ENCODE results near the gene SLCO2B1. TPM values are rescaled to one million over a fixed set of nuclear protein-coding genes. Genes with fewer than 3 reads are reported as not detected.

The SLCO2B1 gene
- total RNA-seq, 1 experiment from 2014 or later, result 0.60 TPM

- no peak for DNase-seq (ENCODE audit: low read depth)
Measured at GRCh38 chr11:75193271-75193670, 42.4 kb downstream of the SLCO2B1 start.

- no peak for DNase-seq (ENCODE audit: low read depth)
Measured at GRCh38 chr11:75193711-75194110, 42.8 kb downstream of the SLCO2B1 start.

GRCh38 chr11:75194147-75194546 is 43.2 kb downstream of the SLCO2B1 start:
- no peak for DNase-seq (ENCODE audit: low read depth)

- no peak for DNase-seq (ENCODE audit: low read depth)
Measured at GRCh38 chr11:75195167-75195962, 44.5 kb downstream of the SLCO2B1 start.

GRCh38 chr11:75196426-75196825 is 45.5 kb downstream of the SLCO2B1 start:
- DNase-seq (ENCODE audit: low read depth), result no peak

GRCh38 chr11:75197512-75198277 is 46.8 kb downstream of the SLCO2B1 start:
- DNase-seq (ENCODE audit: low read depth), result no peak

- DNase-seq (ENCODE audit: low read depth), result no peak
Measured at GRCh38 chr11:75198278-75198973, 47.5 kb downstream of the SLCO2B1 start.

- no peak for DNase-seq (ENCODE audit: low read depth)
Measured at GRCh38 chr11:75199412-75199955, 48.6 kb downstream of the SLCO2B1 start.

- no peak for DNase-seq (ENCODE audit: low read depth)
Measured at GRCh38 chr11:75200051-75200450, 49.1 kb downstream of the SLCO2B1 start.

GRCh38 chr11:75200531-75200930 is 49.6 kb downstream of the SLCO2B1 start:
- DNase-seq (ENCODE audit: low read depth), result no peak

- DNase-seq (ENCODE audit: low read depth), result no peak
Measured at GRCh38 chr11:75201771-75202170, 50.9 kb downstream of the SLCO2B1 start.

- DNase-seq (ENCODE audit: low read depth), result no peak
Measured at GRCh38 chr11:75202195-75202594, 51.3 kb downstream of the SLCO2B1 start.

GRCh38 chr11:75203138-75203537 is 52.2 kb downstream of the SLCO2B1 start:
- DNase-seq (ENCODE audit: low read depth), result no peak

- no peak for DNase-seq (ENCODE audit: low read depth)
Measured at GRCh38 chr11:75203641-75204011, 52.7 kb downstream of the SLCO2B1 start.

- no peak for DNase-seq (ENCODE audit: low read depth)
Measured at GRCh38 chr11:75204012-75204674, 53.2 kb downstream of the SLCO2B1 start.

GRCh38 chr11:75204685-75205563 is 54.0 kb downstream of the SLCO2B1 start:
- DNase-seq (ENCODE audit: low read depth), result peak; percentile 72

GRCh38 chr11:75205564-75206020 is 54.7 kb downstream of the SLCO2B1 start:
- DNase-seq (ENCODE audit: low read depth), result no peak

GRCh38 chr11:75208446-75208845 is 57.5 kb downstream of the SLCO2B1 start:
- no peak for DNase-seq (ENCODE audit: low read depth)

- no peak for DNase-seq (ENCODE audit: low read depth)
Measured at GRCh38 chr11:75212411-75212810, 61.5 kb downstream of the SLCO2B1 start.

- DNase-seq (ENCODE audit: low read depth), result peak; percentile 72
Measured at GRCh38 chr11:75214411-75214821, 63.5 kb downstream of the SLCO2B1 start.

GRCh38 chr11:75214843-75215242 is 63.9 kb downstream of the SLCO2B1 start:
- DNase-seq (ENCODE audit: low read depth), result no peak

Measured in RPMI7951 (cell line).